HG03280 (cell line): Measurements from ENCODE around the gene TMEM240.
"Not testable (repeated sequence)": the region's sequence is repeated elsewhere in the genome, so short reads cannot be mapped to it uniquely, and the experiment has no call there.

Source experiments
- ATAC-seq: cut with Tn5 transposase; IDR thresholded peaks from one replicate; pipeline ENCODE4 v1.9.1; 2021; ENCODE audit warnings: mild to moderate bottlenecking, moderate library complexity; ENCODE audit not compliant: unreplicated experiment

Gene TMEM240

GRCh38 chr1:1505801-1506200 lies 34.6 kb downstream of the TMEM240 start:
- not testable (repeated sequence) for ATAC-seq

GRCh38 chr1:1505366-1505798 lies 35.0 kb downstream of the TMEM240 start:
- not testable (repeated sequence) for ATAC-seq

DNA sequence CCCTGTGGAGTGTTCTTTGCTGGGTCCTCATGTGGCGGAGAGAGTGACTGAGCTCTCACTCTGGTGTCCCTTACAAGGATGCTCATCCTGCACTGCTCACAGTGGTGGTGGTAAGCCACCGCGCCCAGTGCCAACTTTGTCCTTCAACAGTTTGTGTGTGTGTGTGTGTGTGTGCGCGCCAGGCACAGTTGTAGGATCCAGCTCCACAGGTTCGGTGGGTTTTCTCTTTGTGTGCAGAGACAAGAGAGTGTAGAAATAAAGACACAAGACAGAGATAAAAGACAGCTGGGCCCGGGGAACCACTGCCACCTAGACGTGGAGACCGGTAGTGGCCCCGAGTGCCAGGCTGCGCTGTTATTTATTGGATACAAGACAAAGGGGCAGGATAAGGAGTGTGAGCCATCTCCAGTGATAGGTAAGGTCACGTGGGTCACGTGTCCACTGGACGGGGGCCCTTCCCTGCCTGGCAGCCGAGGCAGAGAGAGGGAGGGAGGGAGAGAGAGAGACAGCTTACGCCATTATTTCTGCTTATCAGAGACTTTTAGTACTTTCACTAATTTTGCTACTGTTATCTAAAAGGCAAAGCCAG lies 35.6 kb downstream of the TMEM240 start:
- not testable (repeated sequence) for ATAC-seq

DNA sequence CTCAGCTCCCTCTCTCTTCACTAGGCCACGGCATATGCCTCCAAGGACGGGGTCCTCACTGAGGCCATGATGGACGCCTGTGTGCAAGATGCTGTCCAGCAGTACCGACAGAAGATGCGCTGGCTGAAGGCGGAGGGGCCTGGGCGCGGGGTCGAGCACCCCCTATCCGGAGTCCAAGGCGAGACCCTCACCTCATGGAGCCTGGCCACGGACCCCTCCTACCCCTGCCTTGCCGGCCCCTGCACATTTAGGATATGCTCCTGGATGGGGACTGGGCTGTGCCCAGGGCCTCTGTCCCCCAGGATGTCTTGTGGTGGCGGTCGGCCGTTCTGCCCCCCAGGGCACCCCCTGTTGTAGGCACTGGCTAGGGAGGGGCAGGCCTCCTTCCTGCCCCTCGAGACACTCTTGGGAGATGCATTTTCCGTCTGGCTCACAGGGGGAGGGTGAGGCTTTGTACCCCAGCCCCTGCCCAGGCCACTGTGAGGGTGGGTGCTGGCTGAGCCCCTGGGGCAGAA lies 44.9 kb downstream of the TMEM240 start:
- ATAC-seq: not testable (repeated sequence)

- not testable (repeated sequence) for ATAC-seq
Measured at GRCh38 chr1:1494311-1494710, 46.1 kb downstream of the TMEM240 start.

GRCh38 chr1:1491601-1492000 lies 48.8 kb downstream of the TMEM240 start:
- no peak for ATAC-seq

DNA sequence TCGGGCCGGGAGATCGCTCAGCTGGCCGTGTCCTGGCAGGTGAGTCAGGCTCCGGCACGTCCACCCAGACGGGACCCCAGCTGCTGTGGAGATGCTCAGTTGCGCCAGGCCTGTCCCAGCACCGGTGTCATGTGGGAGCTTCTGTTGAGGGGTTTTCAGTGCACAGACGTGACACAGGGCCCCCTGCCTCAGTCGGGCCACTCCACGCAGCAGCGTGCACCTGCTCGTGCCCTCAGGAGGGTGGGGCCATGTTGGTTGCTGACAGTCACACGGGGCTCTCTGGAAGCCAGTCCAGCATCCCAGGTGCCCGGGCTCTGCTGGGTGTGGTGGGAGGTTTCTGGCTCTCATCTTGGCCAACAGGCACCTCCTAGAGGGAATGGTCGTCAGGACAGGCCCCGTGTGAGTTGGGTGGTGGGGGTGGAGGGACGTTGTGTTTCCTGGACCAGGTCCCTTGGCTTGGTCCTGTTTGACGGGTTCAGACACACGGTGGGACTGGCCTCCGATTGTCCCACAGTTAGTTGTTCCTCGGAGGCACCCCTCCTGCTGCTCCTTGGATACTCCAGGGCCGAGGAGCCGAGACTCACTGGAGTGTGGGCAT lies 49.7 kb downstream of the TMEM240 start:
- no peak for ATAC-seq

DNA sequence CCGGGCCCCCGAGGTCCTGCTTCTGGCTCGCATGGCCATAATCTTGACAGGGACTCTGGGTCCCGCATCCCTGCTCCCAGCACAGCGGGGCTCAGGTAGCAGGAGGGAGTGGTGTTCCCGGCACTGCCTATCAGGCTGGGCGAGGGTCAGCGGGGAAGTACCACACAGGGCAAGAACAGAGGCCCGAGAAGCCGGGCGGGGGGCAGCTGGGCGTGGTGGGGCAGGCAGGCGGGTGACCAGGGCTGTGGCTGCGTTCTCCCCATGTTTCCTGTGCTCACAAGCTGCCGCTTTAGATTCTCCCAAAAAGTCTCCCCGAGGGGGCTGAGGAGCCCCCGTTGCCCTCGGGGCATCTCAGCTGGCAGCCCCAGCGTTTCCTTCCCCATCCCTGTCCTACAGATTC lies 50.6 kb downstream of the TMEM240 start:
- ATAC-seq: no peak

- ATAC-seq: no peak
Measured at GRCh38 chr1:1489231-1489630, 51.2 kb downstream of the TMEM240 start.

GRCh38 chr1:1487701-1488100 lies 52.7 kb downstream of the TMEM240 start:
- no peak for ATAC-seq

DNA sequence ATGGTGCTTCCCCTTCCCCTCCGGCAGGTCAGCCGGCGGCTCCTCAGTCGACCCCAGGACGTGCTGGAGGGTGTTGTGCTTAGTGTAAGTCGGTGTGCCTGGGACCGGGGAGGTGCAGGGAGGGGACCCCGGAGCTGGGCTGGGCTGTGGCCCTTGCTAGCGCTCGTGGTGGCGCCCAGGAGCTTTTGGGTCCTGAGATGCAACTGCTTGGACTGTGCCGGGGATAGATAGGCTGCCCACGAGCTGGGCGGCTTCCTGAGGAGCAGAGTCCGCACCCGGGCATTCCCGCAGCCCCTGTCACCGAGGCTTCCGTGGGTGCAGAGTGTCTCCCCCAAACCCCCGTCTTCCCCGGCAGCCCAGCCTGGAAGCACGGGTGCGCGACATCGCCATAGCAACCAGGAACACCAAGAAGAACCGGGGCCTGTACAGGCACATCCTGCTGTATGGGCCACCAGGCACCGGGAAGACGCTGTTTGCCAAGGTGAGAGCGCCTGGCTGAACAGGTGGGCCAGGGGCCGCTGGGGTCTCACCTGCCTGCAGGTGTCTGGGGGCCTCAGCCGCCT lies 54.6 kb downstream of the TMEM240 start:
- ATAC-seq: not testable (repeated sequence)

GRCh38 chr1:1484976-1485750 lies 55.3 kb downstream of the TMEM240 start:
- ATAC-seq: not testable (repeated sequence)
